ENCODE data around the gene MEMO1.

DNA sequence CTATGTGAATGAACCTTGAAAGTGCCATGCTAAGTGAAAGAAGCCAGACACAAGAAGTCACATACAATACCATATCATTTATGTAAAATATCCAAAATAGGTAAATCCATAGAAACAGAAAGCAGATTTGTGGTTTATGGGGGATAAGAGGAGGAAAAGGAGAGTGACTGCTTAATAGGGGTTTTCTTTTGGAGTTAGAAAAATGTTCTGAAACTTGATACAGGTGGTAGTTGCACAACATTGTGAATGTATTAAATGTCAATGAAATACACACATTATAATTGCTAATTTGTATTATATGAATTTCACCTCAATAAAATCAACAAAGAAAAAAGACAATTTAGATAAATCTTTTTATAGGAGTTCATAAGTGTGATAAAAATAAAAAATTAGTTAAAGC, 37.1 kb downstream of the MEMO1 start:
- TF ChIP-seq, protein P1, sequence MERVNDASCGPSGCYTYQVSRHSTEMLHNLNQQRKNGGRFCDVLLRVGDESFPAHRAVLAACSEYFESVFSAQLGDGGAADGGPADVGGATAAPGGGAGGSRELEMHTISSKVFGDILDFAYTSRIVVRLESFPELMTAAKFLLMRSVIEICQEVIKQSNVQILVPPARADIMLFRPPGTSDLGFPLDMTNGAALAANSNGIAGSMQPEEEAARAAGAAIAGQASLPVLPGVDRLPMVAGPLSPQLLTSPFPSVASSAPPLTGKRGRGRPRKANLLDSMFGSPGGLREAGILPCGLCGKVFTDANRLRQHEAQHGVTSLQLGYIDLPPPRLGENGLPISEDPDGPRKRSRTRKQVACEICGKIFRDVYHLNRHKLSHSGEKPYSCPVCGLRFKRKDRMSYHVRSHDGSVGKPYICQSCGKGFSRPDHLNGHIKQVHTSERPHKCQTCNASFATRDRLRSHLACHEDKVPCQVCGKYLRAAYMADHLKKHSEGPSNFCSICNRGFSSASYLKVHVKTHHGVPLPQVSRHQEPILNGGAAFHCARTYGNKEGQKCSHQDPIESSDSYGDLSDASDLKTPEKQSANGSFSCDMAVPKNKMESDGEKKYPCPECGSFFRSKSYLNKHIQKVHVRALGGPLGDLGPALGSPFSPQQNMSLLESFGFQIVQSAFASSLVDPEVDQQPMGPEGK (CRISPR knock-in tag; IDR thresholded peaks at IDR 0.05; ENCODE audit: borderline replicate concordance): no peak
- TF ChIP-seq ZFP3 (CRISPR knock-in tag; IDR thresholded peaks at IDR 0.05) (no peak), TCF4 (CRISPR knock-in tag; IDR thresholded peaks at IDR 0.05; ENCODE audit: borderline replicate concordance) (no peak), ZFP30 (CRISPR knock-in tag; IDR thresholded peaks at IDR 0.05) (no peak), OSR1 (CRISPR knock-in tag; IDR thresholded peaks at IDR 0.05) (no peak)
